Neural progenitor cell (in vitro differentiated cells): ENCODE measurements around the gene CNIH2. TPM values are rescaled to one million over a fixed set of nuclear protein-coding genes. Genes with fewer than 3 reads are reported as not detected.

Source experiments
- DNase-seq: peaks from one replicate; pipeline ENCODE4 v3.0.0-alpha.2; 2016; ENCODE audit warnings: low spot score
- H2AFZ ChIP-seq: fragments of 200-600 bp; sonication (generic); replicated peaks from 2 replicates; pipeline ENCODE4 v1.6.1; 2016; ENCODE audit warnings: antibody characterized with exemption
- H3F3A ChIP-seq: fragments of 200-600 bp; sonication (generic); 2 replicates; pipeline ENCODE4 v1.6.1; 2016; ENCODE audit warnings: antibody characterized with exemption, low read depth
- H3K27ac ChIP-seq: fragments of 200-600 bp; sonication (generic); 2 replicates; pipeline ENCODE4 v1.5.1; 2016; ENCODE audit warnings: mild to moderate bottlenecking
- H3K27me3 ChIP-seq: fragments of 200-600 bp; sonication (generic); 2 replicates; pipeline ENCODE4 v1.6.1; 2016; ENCODE audit warnings: mild to moderate bottlenecking, moderate library complexity
- H3K36me3 ChIP-seq: fragments of 200-600 bp; sonication (generic); 2 replicates; pipeline ENCODE4 v1.5.1; 2016
- H3K4me1 ChIP-seq: fragments of 200-600 bp; sonication (generic); 2 replicates; pipeline ENCODE4 v1.6.1; 2016; ENCODE audit warnings: mixed run types
- H3K4me2 ChIP-seq: fragments of 200-600 bp; sonication (generic); 2 replicates; pipeline ENCODE4 v1.6.1; 2016
- H3K4me3 ChIP-seq: fragments of 200-600 bp; sonication (generic); 2 replicates; pipeline ENCODE4 v1.5.1; 2016
- H3K79me2 ChIP-seq: fragments of 200-600 bp; sonication (generic); 2 replicates; pipeline ENCODE4 v1.6.1; 2016; ENCODE audit warnings: low read depth
- H3K9ac ChIP-seq: fragments of 200-600 bp; sonication (generic); 2 replicates; pipeline ENCODE4 v1.6.1; 2016
- H3K9me3 ChIP-seq: fragments of 200-600 bp; sonication (generic); 2 replicates; pipeline ENCODE4 v1.5.1; 2016; ENCODE audit warnings: low read depth
- H4K20me1 ChIP-seq: fragments of 200-600 bp; sonication (generic); 2 replicates; pipeline ENCODE4 v1.6.1; 2016; ENCODE audit warnings: low read depth
- H3K27ac Mint-ChIP-seq: 3 replicates; pipeline ENCODE4 v1.8.0; 2021; ENCODE audit warnings: mixed read lengths
- H3K27me3 Mint-ChIP-seq: 2 replicates; pipeline ENCODE4 v1.8.0; 2022; ENCODE audit warnings: low read depth, mild to moderate bottlenecking, inconsistent platforms, moderate library complexity, mixed read lengths; ENCODE audit not compliant: insufficient read depth
- H3K36me3 Mint-ChIP-seq: 3 replicates; pipeline ENCODE4 v1.8.0; 2021; ENCODE audit warnings: mixed read lengths
- H3K4me1 Mint-ChIP-seq: 3 replicates; pipeline ENCODE4 v1.8.0; 2021; ENCODE audit warnings: mixed read lengths
- H3K4me3 Mint-ChIP-seq: 3 replicates; pipeline ENCODE4 v1.8.0; 2021; ENCODE audit warnings: mild to moderate bottlenecking, moderate library complexity, mixed read lengths
- H3K9me3 Mint-ChIP-seq: 3 replicates; pipeline ENCODE4 v1.8.0; 2020; ENCODE audit warnings: mixed read lengths
- CTCF ChIP-seq: fragments of 200-600 bp; sonication (generic); IDR thresholded peaks from 2 replicates; pipeline ENCODE4 v1.5.1; 2017; ENCODE audit warnings: antibody characterized with exemption, mild to moderate bottlenecking
- EZH2 ChIP-seq: fragments of 200-600 bp; sonication (generic); IDR thresholded peaks from 2 replicates; pipeline ENCODE4 v1.6.1; 2017; ENCODE audit warnings: antibody characterized with exemption, mild to moderate bottlenecking, moderate library complexity
- EZH2phosphoT487 ChIP-seq: fragments of 200-600 bp; sonication (generic); IDR thresholded peaks from 2 replicates; pipeline ENCODE4 v1.6.1; 2017; ENCODE audit warnings: antibody characterized with exemption
- total RNA-seq: library from RNA; depleted of rRNA; stranded (reverse); fragments of >200 nt; gene quantifications from 2 replicates; pipeline ENCODE4 v1.2.3, GENCODE V29; 2015; ENCODE audit warnings: low replicate concordance

Gene CNIH2
- total RNA-seq, 1 donor from 2014 or later, result 5.7 TPM

GRCh38 chr11:66291706-66292542 is 13.9 kb downstream of the CNIH2 start, which contains the start of gene TMEM151A:
TSS of gene TMEM151A (plus strand) at chr11:66291894. CDS start at chr11:66292014, 120 bp downstream.
- Histone ChIP-seq H3K79me2 (peaks cover 8% of the 10 kb centered on the region), H3K27me3 (peaks cover 49% of the 10 kb centered on the region), H3K9ac (no peak within 1 kb of the TSS), H3K27ac (no peak within 1 kb of the TSS), H2AFZ (no peak within 1 kb of the TSS), H3F3A (peaks cover 19% of the 10 kb centered on the region), H3K9me3 (no peaks in the 10 kb centered on the region), H3K4me1 (peaks cover 5% of the 10 kb centered on the region), H4K20me1 (peaks cover 37% of the 10 kb centered on the region), H3K36me3 (no peaks in the 10 kb centered on the region), H3K4me3 (peak within 1 kb of the TSS; percentile 53), H3K4me2 (peak within 1 kb of the TSS; percentile 89)
- H3K27me3 Mint-ChIP-seq, result peaks cover 39% of the 10 kb centered on the region
- H3K27ac Mint-ChIP-seq, result no peak within 1 kb of the TSS
- TF ChIP-seq CTCF (no peak), EZH2phosphoT487 (peak; percentile 73), EZH2 (peak; percentile 92)
- H3K4me1 Mint-ChIP-seq, result peaks cover 36% of the 10 kb centered on the region
- peak; percentile 59 for DNase-seq
- peak within 1 kb of the TSS; percentile 98 for H3K4me3 Mint-ChIP-seq
- H3K9me3 Mint-ChIP-seq, result peaks cover 5% of the 10 kb centered on the region
- H3K36me3 Mint-ChIP-seq, result no peaks in the 10 kb centered on the region

- Histone ChIP-seq H3K36me3 (no peaks in the 10 kb centered on the region), H3K9ac (no peak overlapping the region), H2AFZ (no peak overlapping the region), H3K4me3 (peak overlapping the region; percentile 53), H3K27ac (no peak overlapping the region), H3K79me2 (peaks cover 8% of the 10 kb centered on the region), H3K4me1 (peaks cover 5% of the 10 kb centered on the region), H3F3A (peaks cover 25% of the 10 kb centered on the region), H3K27me3 (peaks cover 49% of the 10 kb centered on the region), H3K4me2 (peak overlapping the region; percentile 89), H3K9me3 (no peaks in the 10 kb centered on the region), H4K20me1 (peaks cover 34% of the 10 kb centered on the region)
- Mint-ChIP-seq H3K27ac (no peak overlapping the region), H3K4me3 (peak overlapping the region; percentile 74), H3K36me3 (no peaks in the 10 kb centered on the region), H3K4me1 (peaks cover 38% of the 10 kb centered on the region), H3K9me3 (peaks cover 5% of the 10 kb centered on the region), H3K27me3 (peaks cover 44% of the 10 kb centered on the region)
- no peak for TF ChIP-seq EZH2phosphoT487
- TF ChIP-seq CTCF, result no peak
- no peak for TF ChIP-seq EZH2
- no peak for DNase-seq
These were observed 14.8 kb downstream of the CNIH2 start for GRCh38 chr11:66292543-66293332.

GRCh38 chr11:66293352-66293751 is 15.4 kb downstream of the CNIH2 start:
- Mint-ChIP-seq H3K4me3 (peak overlapping the region; percentile 57), H3K36me3 (no peaks in the 10 kb centered on the region), H3K4me1 (peaks cover 39% of the 10 kb centered on the region), H3K9me3 (peaks cover 5% of the 10 kb centered on the region), H3K27ac (no peak overlapping the region), H3K27me3 (peaks cover 44% of the 10 kb centered on the region)
- peaks cover 28% of the 10 kb centered on the region for H4K20me1 ChIP-seq
- peaks cover 3% of the 10 kb centered on the region for H3K79me2 ChIP-seq
- H3F3A ChIP-seq, result peaks cover 25% of the 10 kb centered on the region
- DNase-seq, result no peak
- no peak overlapping the region for H2AFZ ChIP-seq
- no peaks in the 10 kb centered on the region for H3K36me3 ChIP-seq
- H3K4me1 ChIP-seq, result peaks cover 5% of the 10 kb centered on the region
- no peak overlapping the region for H3K9ac ChIP-seq
- no peaks in the 10 kb centered on the region for H3K9me3 ChIP-seq
- no peak overlapping the region for H3K4me3 ChIP-seq
- TF ChIP-seq EZH2phosphoT487 (no peak), CTCF (no peak), EZH2 (no peak)
- peaks cover 49% of the 10 kb centered on the region for H3K27me3 ChIP-seq
- H3K27ac ChIP-seq, result no peak overlapping the region
- H3K4me2 ChIP-seq, result no peak overlapping the region
